Panc1 (cell line): ENCODE data around the gene FGF5. TPM values are rescaled to one million over a fixed set of nuclear protein-coding genes. Genes with fewer than 3 reads are reported as not detected.
A peak's percentile ranks its signal among the peaks of the same experiment; 100 is the strongest.

Experiments
- ATAC-seq: fragments of 200-7000 bp; cut with Tn5 transposase; 2 replicates; pipeline ENCODE4 v1.9.1; 2020; ENCODE audit warnings: mild to moderate bottlenecking, moderate library complexity
- BruUV-seq: library from RNA; stranded (reverse); fragments of 400-500 nt; replicated peaks from 2 replicates; lab custom pipeline; 2021; lab: Mats Ljungman, UMichigan
- CTCF ChIA-PET: fragments of 300-600 bp; sonication (Branson Sonifier 250); formaldehyde crosslinking; loops from one replicate; lab custom pipeline; 2022; ENCODE audit warnings: antibody characterized with exemption; lab: Charles Lee
- POLR2A ChIA-PET: fragments of 300-600 bp; sonication (Branson Sonifier 250); formaldehyde crosslinking; loops from one replicate; lab custom pipeline; 2022; ENCODE audit warnings: antibody characterized with exemption; lab: Charles Lee
- DNase-seq: peaks from one replicate; pipeline ENCODE4 v3.0.0-alpha.2; 2010; ENCODE audit warnings: low read depth, low spot score
- H3K27ac ChIP-seq: 2 replicates; pipeline ENCODE4 v1.5.1; 2011; ENCODE audit warnings: mild to moderate bottlenecking, low read length, inconsistent platforms
- H3K27me3 ChIP-seq: fragments of 200-500 bp; sonication (Bioruptor generic); 2 replicates; pipeline ENCODE4 v1.6.0; 2014; ENCODE audit warnings: low read length, inconsistent platforms; ENCODE audit not compliant: control insufficient read depth, insufficient read depth
- H3K36me3 ChIP-seq: fragments of 200-500 bp; sonication (Bioruptor generic); 2 replicates; pipeline ENCODE4 v1.5.1; 2014; ENCODE audit warnings: inconsistent platforms, mild to moderate bottlenecking, low read length, moderate library complexity; ENCODE audit not compliant: control insufficient read depth, insufficient read depth
- H3K4me1 ChIP-seq: 2 replicates; pipeline ENCODE4 v1.5.1; 2011; ENCODE audit warnings: inconsistent platforms, mild to moderate bottlenecking, low read length, moderate library complexity; ENCODE audit not compliant: control insufficient read depth, insufficient read depth
- H3K4me3 ChIP-seq, 2 experiments: 2 replicates each; pipeline ENCODE4 v1.5.1; 2011 to 2012; ENCODE audit warnings: low read depth in 2 of 2, low read length in 2 of 2, mild to moderate bottlenecking in 2 of 2, inconsistent platforms in 1 of 2, moderate library complexity in 1 of 2
- H3K9me3 ChIP-seq: fragments of 200-500 bp; sonication (Bioruptor generic); 2 replicates; pipeline ENCODE4 v1.5.1; 2014; ENCODE audit warnings: low read depth, mild to moderate bottlenecking, inconsistent platforms, low read length, moderate library complexity; ENCODE audit not compliant: control insufficient read depth, insufficient read depth
- POLR2AphosphoS5 ChIP-seq: IDR thresholded peaks from 2 replicates; pipeline ENCODE4 v1.6.1; 2012; ENCODE audit warnings: mild to moderate bottlenecking, low read depth, low read length, moderate library complexity
- SIN3A ChIP-seq: IDR thresholded peaks from 2 replicates; pipeline ENCODE4 v1.6.1; 2012; ENCODE audit warnings: low read depth, mild to moderate bottlenecking, low read length, moderate library complexity, borderline replicate concordance; ENCODE audit not compliant: insufficient read depth
- TCF7L2 ChIP-seq: IDR thresholded peaks from 2 replicates; pipeline ENCODE4 v1.6.1; 2011; ENCODE audit warnings: mild to moderate bottlenecking, low read depth, low read length, inconsistent platforms
- in situ Hi-C: cut with HindIII; loops from 2 replicates; pipeline ENCODE4 v1.10.0; 2016; ENCODE audit warnings: low sequenced_read_pairs, low pct_unique_long_range_greater_than_20kb
- intact Hi-C: fragments of 100-400 bp; cut with micrococcal nuclease; formaldehyde crosslinking; loops from one replicate; pipeline ENCODE4 v1.10.0; 2022; ENCODE audit not compliant: unreplicated experiment
- total RNA-seq: library from RNA; stranded (reverse); gene quantifications from one replicate; pipeline ENCODE4 v1.2.1, GENCODE V29; 2021; ENCODE audit not compliant: unreplicated experiment
- TF ChIP-seq, protein P1 (sequence below), 2 experiments: IDR thresholded peaks; 2 replicates each; pipeline ENCODE4 v1.6.1; 2011 to 2012; ENCODE audit warnings: low read depth in 2 of 2, control low read depth in 1 of 2, low read length in 1 of 2, mild to moderate bottlenecking in 1 of 2, moderate library complexity in 1 of 2; ENCODE audit not compliant: insufficient read depth in 1 of 2
- TF ChIP-seq, protein P2 (sequence below): fragments of 450-650 bp; IDR thresholded peaks from 2 replicates; pipeline ENCODE4 v1.5.1; 2017; ENCODE audit warnings: mild to moderate bottlenecking

Gene FGF5
- total RNA-seq, 1 experiment from 2014 or later: 1.3 TPM

DNA sequence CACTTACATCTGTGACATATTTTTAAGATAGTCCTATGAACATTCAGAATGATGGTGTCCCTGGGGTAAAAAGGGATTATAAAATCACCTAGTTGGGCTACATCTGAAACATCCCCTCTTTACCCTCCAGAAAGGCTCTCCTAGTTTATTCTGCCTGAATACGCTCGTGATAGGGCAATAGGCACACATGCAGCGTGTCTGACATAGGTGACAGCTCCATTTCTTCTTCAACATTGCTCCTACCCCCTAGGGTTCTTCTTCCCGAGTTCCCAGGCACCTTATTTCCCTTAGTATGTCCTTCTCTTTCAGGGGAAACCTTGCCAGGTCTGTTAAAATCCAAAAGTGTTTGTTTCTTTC is 42.0 kb downstream of the FGF5 start:
- H3K4me1 ChIP-seq: no peaks in the 10 kb centered on the region; the same call in 1 of the 2 replicates
- in situ Hi-C loops (no loop called here), intact Hi-C loops (no loop called here)
- ATAC-seq (peak; percentile 74; the same call in 1 of the 2 replicates), DNase-seq (no peak)
- CTCF ChIA-PET: interaction anchor here (0.6 kb wide), 1 partner anchor 125 kb away, joined by 6 read pairs; no protein-coding TSS in a partner anchor
- H3K27me3 ChIP-seq: no peaks in the 10 kb centered on the region
- H3K4me3 ChIP-seq: no peak overlapping the region; a peak in 1 of 4 replicates
- TF ChIP-seq, protein P1, sequence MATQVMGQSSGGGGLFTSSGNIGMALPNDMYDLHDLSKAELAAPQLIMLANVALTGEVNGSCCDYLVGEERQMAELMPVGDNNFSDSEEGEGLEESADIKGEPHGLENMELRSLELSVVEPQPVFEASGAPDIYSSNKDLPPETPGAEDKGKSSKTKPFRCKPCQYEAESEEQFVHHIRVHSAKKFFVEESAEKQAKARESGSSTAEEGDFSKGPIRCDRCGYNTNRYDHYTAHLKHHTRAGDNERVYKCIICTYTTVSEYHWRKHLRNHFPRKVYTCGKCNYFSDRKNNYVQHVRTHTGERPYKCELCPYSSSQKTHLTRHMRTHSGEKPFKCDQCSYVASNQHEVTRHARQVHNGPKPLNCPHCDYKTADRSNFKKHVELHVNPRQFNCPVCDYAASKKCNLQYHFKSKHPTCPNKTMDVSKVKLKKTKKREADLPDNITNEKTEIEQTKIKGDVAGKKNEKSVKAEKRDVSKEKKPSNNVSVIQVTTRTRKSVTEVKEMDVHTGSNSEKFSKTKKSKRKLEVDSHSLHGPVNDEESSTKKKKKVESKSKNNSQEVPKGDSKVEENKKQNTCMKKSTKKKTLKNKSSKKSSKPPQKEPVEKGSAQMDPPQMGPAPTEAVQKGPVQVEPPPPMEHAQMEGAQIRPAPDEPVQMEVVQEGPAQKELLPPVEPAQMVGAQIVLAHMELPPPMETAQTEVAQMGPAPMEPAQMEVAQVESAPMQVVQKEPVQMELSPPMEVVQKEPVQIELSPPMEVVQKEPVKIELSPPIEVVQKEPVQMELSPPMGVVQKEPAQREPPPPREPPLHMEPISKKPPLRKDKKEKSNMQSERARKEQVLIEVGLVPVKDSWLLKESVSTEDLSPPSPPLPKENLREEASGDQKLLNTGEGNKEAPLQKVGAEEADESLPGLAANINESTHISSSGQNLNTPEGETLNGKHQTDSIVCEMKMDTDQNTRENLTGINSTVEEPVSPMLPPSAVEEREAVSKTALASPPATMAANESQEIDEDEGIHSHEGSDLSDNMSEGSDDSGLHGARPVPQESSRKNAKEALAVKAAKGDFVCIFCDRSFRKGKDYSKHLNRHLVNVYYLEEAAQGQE (IDR thresholded peaks at IDR 0.05; ENCODE audit: insufficient read depth in 1 of 2, low read depth in 2 of 2, low read length in 1 of 2): no peak
- TF ChIP-seq TCF7L2: no peak
- no peak for TF ChIP-seq SIN3A
- no peak for TF ChIP-seq POLR2AphosphoS5
- TF ChIP-seq, protein P2, sequence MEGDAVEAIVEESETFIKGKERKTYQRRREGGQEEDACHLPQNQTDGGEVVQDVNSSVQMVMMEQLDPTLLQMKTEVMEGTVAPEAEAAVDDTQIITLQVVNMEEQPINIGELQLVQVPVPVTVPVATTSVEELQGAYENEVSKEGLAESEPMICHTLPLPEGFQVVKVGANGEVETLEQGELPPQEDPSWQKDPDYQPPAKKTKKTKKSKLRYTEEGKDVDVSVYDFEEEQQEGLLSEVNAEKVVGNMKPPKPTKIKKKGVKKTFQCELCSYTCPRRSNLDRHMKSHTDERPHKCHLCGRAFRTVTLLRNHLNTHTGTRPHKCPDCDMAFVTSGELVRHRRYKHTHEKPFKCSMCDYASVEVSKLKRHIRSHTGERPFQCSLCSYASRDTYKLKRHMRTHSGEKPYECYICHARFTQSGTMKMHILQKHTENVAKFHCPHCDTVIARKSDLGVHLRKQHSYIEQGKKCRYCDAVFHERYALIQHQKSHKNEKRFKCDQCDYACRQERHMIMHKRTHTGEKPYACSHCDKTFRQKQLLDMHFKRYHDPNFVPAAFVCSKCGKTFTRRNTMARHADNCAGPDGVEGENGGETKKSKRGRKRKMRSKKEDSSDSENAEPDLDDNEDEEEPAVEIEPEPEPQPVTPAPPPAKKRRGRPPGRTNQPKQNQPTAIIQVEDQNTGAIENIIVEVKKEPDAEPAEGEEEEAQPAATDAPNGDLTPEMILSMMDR: no peak
- H3K9me3 ChIP-seq: no peaks in the 10 kb centered on the region
- no peak overlapping the region for H3K27ac ChIP-seq
- no TSS peak for BruUV-seq
- POLR2A ChIA-PET: no interaction called here
- H3K36me3 ChIP-seq: no peaks in the 10 kb centered on the region

DNA sequence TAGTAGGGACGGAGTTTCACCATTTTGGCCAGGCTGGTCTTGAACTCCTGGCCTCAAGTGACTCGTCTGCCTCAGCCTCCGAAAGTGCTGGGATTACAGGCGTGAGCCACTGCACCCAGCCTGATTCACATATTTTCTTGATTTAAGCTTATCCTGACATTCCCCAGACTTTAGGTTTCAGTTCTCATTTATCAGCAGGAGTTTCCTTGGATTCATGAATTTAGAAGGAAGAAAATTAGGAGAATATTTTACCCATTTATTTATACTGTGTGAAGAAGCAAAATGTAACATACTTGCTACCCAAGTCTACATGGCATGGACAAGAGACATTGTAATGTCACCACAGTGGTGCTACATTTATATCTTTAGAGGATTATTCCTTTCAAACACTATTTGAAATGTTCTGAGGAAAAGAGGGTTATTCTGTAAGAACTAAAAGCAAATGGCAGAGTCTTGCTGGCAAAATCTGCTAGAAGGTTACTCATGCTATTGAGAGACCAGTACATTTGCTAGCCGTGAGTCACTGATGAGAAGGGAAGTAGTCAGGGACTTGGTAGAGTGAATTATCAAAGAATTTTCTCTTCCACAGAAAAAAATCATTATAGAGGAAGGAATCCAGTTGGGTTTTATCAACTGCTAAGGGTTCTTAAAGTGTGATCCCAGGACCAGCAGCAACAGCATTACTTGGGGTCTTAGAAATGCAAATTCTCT is 43.0 kb downstream of the FGF5 start:
- Histone ChIP-seq H3K4me3 (no peak overlapping the region), H3K27ac (no peak overlapping the region), H3K36me3 (no peaks in the 10 kb centered on the region), H3K27me3 (no peaks in the 10 kb centered on the region), H3K4me1 (no peaks in the 10 kb centered on the region; the same call in 1 of the 2 replicates), H3K9me3 (no peaks in the 10 kb centered on the region)
- TF ChIP-seq TCF7L2 (no peak), POLR2AphosphoS5 (no peak), SIN3A (no peak)
- TF ChIP-seq, protein P2: no peak
- TF ChIP-seq, protein P1 (IDR thresholded peaks at IDR 0.05; ENCODE audit: insufficient read depth in 1 of 2, low read depth in 2 of 2, low read length in 1 of 2): no peak
- in situ Hi-C loops (no loop called here), intact Hi-C loops (no loop called here)
- CTCF ChIA-PET: no interaction called here
- POLR2A ChIA-PET: no interaction called here
- DNase-seq (no peak), ATAC-seq (0 out of 2 replicates have a peak, but pooled peaks have one; percentile 59)
- BruUV-seq: no TSS peak
